ENCODE measurements around the gene GIPC1.

GIPC1 gene

GRCh38 chr19:14497228-14497921 is 1.4 kb upstream of the GIPC1 start:
- H3K36me3 ChIP-seq (ENCODE audit: control insufficient read depth in 1 of 2, insufficient read depth in 2 of 2, low read depth in 1 of 2, low read length in 2 of 2), result peaks cover 9 to 10% of the 10 kb centered on the region in 2 experiments
- peak overlapping the region; percentile 13 to 78 for H3K4ac ChIP-seq (ENCODE audit: low read depth in 1 of 2, low read length in 2 of 2)
- no peak overlapping the region for H2BK5ac ChIP-seq (ENCODE audit: low read depth, low read length, poor library complexity, severe bottlenecking)
- peak overlapping the region; percentile 78 for H4K8ac ChIP-seq (ENCODE audit: low read length)
- peak overlapping the region; percentile 8 for H2AFZ ChIP-seq (ENCODE audit: low read depth, low read length)
- H3K23ac ChIP-seq (ENCODE audit: low read length in 2 of 2), result no peak overlapping the region
- no peak overlapping the region for H3K4me2 ChIP-seq (ENCODE audit: low read length, poor library complexity, severe bottlenecking)
- H3K27ac ChIP-seq (ENCODE audit: low read length, poor library complexity, severe bottlenecking), result no peak overlapping the region
- peak overlapping the region; percentile 56 for H2AK5ac ChIP-seq (ENCODE audit: low read length, severe bottlenecking)
- peaks cover 20% of the 10 kb centered on the region for H3K4me1 ChIP-seq (ENCODE audit: control insufficient read depth, insufficient read depth, low read depth, low read length)
- H3K79me1 ChIP-seq (replicated peaks; ENCODE audit: low read length, poor library complexity, severe bottlenecking), result peaks cover 4% of the 10 kb centered on the region
- peak overlapping the region in 1 of 2 experiments; percentile 13 for H3K18ac ChIP-seq (ENCODE audit: low read depth in 1 of 2, low read length in 2 of 2)
- peak overlapping the region; percentile 62 to 85 for H2BK12ac ChIP-seq (ENCODE audit: low read length in 2 of 2)
- H3K9ac ChIP-seq (ENCODE audit: low read length), result peak overlapping the region; percentile 78
- H4K91ac ChIP-seq (ENCODE audit: low read length), result peak overlapping the region; percentile 83
- peak overlapping the region; percentile 62 for H2BK15ac ChIP-seq (ENCODE audit: low read depth, poor library complexity, severe bottlenecking)
- H3K9me3 ChIP-seq (ENCODE audit: control insufficient read depth, low read length), result no peaks in the 10 kb centered on the region
- peak overlapping the region; percentile 86 for H2BK120ac ChIP-seq (ENCODE audit: low read depth, low read length)
- H3K4me3 ChIP-seq (ENCODE audit: insufficient read depth in 1 of 2, low read depth in 1 of 2, low read length in 2 of 2), result peak overlapping the region in 1 of 2 experiments; percentile 48
- no peak for DNase-seq
- H3K14ac ChIP-seq (ENCODE audit: low read length in 2 of 2), result no peak overlapping the region
- WGBS, result 76% methylated on average over 6 of the region's 6 CpGs
- H3K27me3 ChIP-seq (ENCODE audit: control insufficient read depth in 1 of 2, insufficient read depth in 1 of 2, low read length in 2 of 2), result no peaks in the 10 kb centered on the region

- Histone ChIP-seq H3K9me3 (ENCODE audit: control insufficient read depth, low read length) (no peaks in the 10 kb centered on the region), H3K27ac (ENCODE audit: low read length, poor library complexity, severe bottlenecking) (no peak overlapping the region), H2BK5ac (ENCODE audit: low read depth, low read length, poor library complexity, severe bottlenecking) (no peak overlapping the region), H3K14ac (ENCODE audit: low read length in 2 of 2) (no peak overlapping the region), H2BK15ac (ENCODE audit: low read depth, poor library complexity, severe bottlenecking) (peak overlapping the region; percentile 97), H2AK5ac (ENCODE audit: low read length, severe bottlenecking) (peak overlapping the region; percentile 56), H3K23ac (ENCODE audit: low read length in 2 of 2) (no peak overlapping the region), H3K79me1 (replicated peaks; ENCODE audit: low read length, poor library complexity, severe bottlenecking) (peaks cover 4% of the 10 kb centered on the region), H3K4me2 (ENCODE audit: low read length, poor library complexity, severe bottlenecking) (no peak overlapping the region), H3K9ac (ENCODE audit: low read length) (peak overlapping the region; percentile 78), H4K91ac (ENCODE audit: low read length) (peak overlapping the region; percentile 71), H3K4me3 (ENCODE audit: insufficient read depth in 1 of 2, low read depth in 1 of 2, low read length in 2 of 2) (peak overlapping the region in 1 of 2 experiments; percentile 74), H2BK120ac (ENCODE audit: low read depth, low read length) (peak overlapping the region; percentile 86), H2AFZ (ENCODE audit: low read depth, low read length) (no peak overlapping the region), H3K18ac (ENCODE audit: low read depth in 1 of 2, low read length in 2 of 2) (peak overlapping the region; percentile 29 to 88), H4K8ac (ENCODE audit: low read length) (peak overlapping the region; percentile 75), H3K36me3 (ENCODE audit: control insufficient read depth in 1 of 2, insufficient read depth in 2 of 2, low read depth in 1 of 2, low read length in 2 of 2) (peaks cover 10 to 13% of the 10 kb centered on the region in 2 experiments), H2BK12ac (ENCODE audit: low read length in 2 of 2) (peak overlapping the region; percentile 51 to 85), H3K4ac (ENCODE audit: low read depth in 1 of 2, low read length in 2 of 2) (peak overlapping the region; percentile 13 to 20), H3K27me3 (ENCODE audit: control insufficient read depth in 1 of 2, insufficient read depth in 1 of 2, low read length in 2 of 2) (no peaks in the 10 kb centered on the region), H3K4me1 (ENCODE audit: control insufficient read depth, insufficient read depth, low read depth, low read length) (peaks cover 20% of the 10 kb centered on the region)
- WGBS, result 85% methylated on average over 7 of the region's 7 CpGs
- no peak for DNase-seq
These were observed 904 bp upstream of the GIPC1 start for GRCh38 chr19:14496834-14497227.

GRCh38 chr19:14495672-14496028 is 277 bp downstream of the GIPC1 start:
- H4K8ac ChIP-seq (ENCODE audit: low read length), result peak overlapping the region; percentile 62
- peaks cover 14 to 21% of the 10 kb centered on the region in 2 experiments for H3K36me3 ChIP-seq (ENCODE audit: control insufficient read depth in 1 of 2, insufficient read depth in 2 of 2, low read depth in 1 of 2, low read length in 2 of 2)
- peak overlapping the region in 1 of 2 experiments; percentile 60 for H3K23ac ChIP-seq (ENCODE audit: low read length in 2 of 2)
- H3K79me1 ChIP-seq (replicated peaks; ENCODE audit: low read length, poor library complexity, severe bottlenecking), result peaks cover 4% of the 10 kb centered on the region
- peak overlapping the region; percentile 74 to 89 for H3K4me3 ChIP-seq (ENCODE audit: insufficient read depth in 1 of 2, low read depth in 1 of 2, low read length in 2 of 2)
- no peaks in the 10 kb centered on the region for H3K9me3 ChIP-seq (ENCODE audit: control insufficient read depth, low read length)
- H3K27me3 ChIP-seq (ENCODE audit: control insufficient read depth in 1 of 2, insufficient read depth in 1 of 2, low read length in 2 of 2), result no peaks in the 10 kb centered on the region
- no peak for DNase-seq
- H3K9ac ChIP-seq (ENCODE audit: low read length), result peak overlapping the region; percentile 84
- H2BK12ac ChIP-seq (ENCODE audit: low read length in 2 of 2), result peak overlapping the region in 1 of 2 experiments; percentile 40
- H2AFZ ChIP-seq (ENCODE audit: low read depth, low read length), result peak overlapping the region; percentile 51
- WGBS, result under 1% methylated on average over 21 of the region's 28 CpGs
- H3K4me2 ChIP-seq (ENCODE audit: low read length, poor library complexity, severe bottlenecking), result peak overlapping the region; percentile 89
- H3K14ac ChIP-seq (ENCODE audit: low read length in 2 of 2), result peak overlapping the region in 1 of 2 experiments; percentile 92
- peaks cover 20% of the 10 kb centered on the region for H3K4me1 ChIP-seq (ENCODE audit: control insufficient read depth, insufficient read depth, low read depth, low read length)
- no peak overlapping the region for H2BK5ac ChIP-seq (ENCODE audit: low read depth, low read length, poor library complexity, severe bottlenecking)
- peak overlapping the region; percentile 40 for H4K91ac ChIP-seq (ENCODE audit: low read length)
- peak overlapping the region; percentile 68 for H2BK15ac ChIP-seq (ENCODE audit: low read depth, poor library complexity, severe bottlenecking)
- H3K18ac ChIP-seq (ENCODE audit: low read depth in 1 of 2, low read length in 2 of 2), result peak overlapping the region; percentile 53 to 97
- H3K4ac ChIP-seq (ENCODE audit: low read depth in 1 of 2, low read length in 2 of 2), result peak overlapping the region in 1 of 2 experiments; percentile 85
- peak overlapping the region; percentile 93 for H2BK120ac ChIP-seq (ENCODE audit: low read depth, low read length)
- H3K27ac ChIP-seq (ENCODE audit: low read length, poor library complexity, severe bottlenecking), result peak overlapping the region; percentile 1
- H2AK5ac ChIP-seq (ENCODE audit: low read length, severe bottlenecking), result no peak overlapping the region

- H2BK120ac ChIP-seq (ENCODE audit: low read depth, low read length), result no peak overlapping the region
- 35% methylated on average over 14 of the region's 14 CpGs for WGBS
- H2AK5ac ChIP-seq (ENCODE audit: low read length, severe bottlenecking), result peak overlapping the region; percentile 7
- H3K4me2 ChIP-seq (ENCODE audit: low read length, poor library complexity, severe bottlenecking), result peak overlapping the region; percentile 89
- no peak for DNase-seq
- peaks cover 14 to 24% of the 10 kb centered on the region in 2 experiments for H3K36me3 ChIP-seq (ENCODE audit: control insufficient read depth in 1 of 2, insufficient read depth in 2 of 2, low read depth in 1 of 2, low read length in 2 of 2)
- H3K14ac ChIP-seq (ENCODE audit: low read length in 2 of 2), result peak overlapping the region in 1 of 2 experiments; percentile 92
- peaks cover 20% of the 10 kb centered on the region for H3K4me1 ChIP-seq (ENCODE audit: control insufficient read depth, insufficient read depth, low read depth, low read length)
- peak overlapping the region; percentile 84 for H3K9ac ChIP-seq (ENCODE audit: low read length)
- no peak overlapping the region for H4K91ac ChIP-seq (ENCODE audit: low read length)
- peaks cover 4% of the 10 kb centered on the region for H3K79me1 ChIP-seq (replicated peaks; ENCODE audit: low read length, poor library complexity, severe bottlenecking)
- H3K18ac ChIP-seq (ENCODE audit: low read depth in 1 of 2, low read length in 2 of 2), result peak overlapping the region in 1 of 2 experiments; percentile 97
- peak overlapping the region; percentile 74 to 89 for H3K4me3 ChIP-seq (ENCODE audit: insufficient read depth in 1 of 2, low read depth in 1 of 2, low read length in 2 of 2)
- no peak overlapping the region for H4K8ac ChIP-seq (ENCODE audit: low read length)
- H2AFZ ChIP-seq (ENCODE audit: low read depth, low read length), result peak overlapping the region; percentile 51
- no peaks in the 10 kb centered on the region for H3K9me3 ChIP-seq (ENCODE audit: control insufficient read depth, low read length)
- peak overlapping the region; percentile 1 for H3K27ac ChIP-seq (ENCODE audit: low read length, poor library complexity, severe bottlenecking)
- peak overlapping the region in 1 of 2 experiments; percentile 60 for H3K23ac ChIP-seq (ENCODE audit: low read length in 2 of 2)
- H2BK12ac ChIP-seq (ENCODE audit: low read length in 2 of 2), result peak overlapping the region in 1 of 2 experiments; percentile 42
- no peak overlapping the region for H2BK5ac ChIP-seq (ENCODE audit: low read depth, low read length, poor library complexity, severe bottlenecking)
- peak overlapping the region in 1 of 2 experiments; percentile 85 for H3K4ac ChIP-seq (ENCODE audit: low read depth in 1 of 2, low read length in 2 of 2)
- no peaks in the 10 kb centered on the region for H3K27me3 ChIP-seq (ENCODE audit: control insufficient read depth in 1 of 2, insufficient read depth in 1 of 2, low read length in 2 of 2)
- no peak overlapping the region for H2BK15ac ChIP-seq (ENCODE audit: low read depth, poor library complexity, severe bottlenecking)
These were observed 836 bp downstream of the GIPC1 start for GRCh38 chr19:14494910-14495671.
